Tongue (tissue), 2 donors: ENCODE measurements around the gene DEAF1. TPM values are rescaled to one million over a fixed set of nuclear protein-coding genes. Genes with fewer than 3 reads are reported as not detected.
A peak's percentile ranks its signal among the peaks of the same experiment; 100 is the strongest.
"Not testable (repeated sequence)": the region's sequence is repeated elsewhere in the genome, so short reads cannot be mapped to it uniquely, and the experiment has no call there.

ENCODE experiments used
- DNase-seq: peaks from one replicate; pipeline ENCODE4 v3.0.0-alpha.2; 2015
- total RNA-seq: library from RNA; depleted of rRNA; stranded (reverse); fragments of >200 nt; gene quantifications from one replicate; pipeline ENCODE4 v1.2.3, GENCODE V29; 2014

Gene DEAF1
- total RNA-seq, 1 donor from 2014 or later: 18.8 TPM

DNA sequence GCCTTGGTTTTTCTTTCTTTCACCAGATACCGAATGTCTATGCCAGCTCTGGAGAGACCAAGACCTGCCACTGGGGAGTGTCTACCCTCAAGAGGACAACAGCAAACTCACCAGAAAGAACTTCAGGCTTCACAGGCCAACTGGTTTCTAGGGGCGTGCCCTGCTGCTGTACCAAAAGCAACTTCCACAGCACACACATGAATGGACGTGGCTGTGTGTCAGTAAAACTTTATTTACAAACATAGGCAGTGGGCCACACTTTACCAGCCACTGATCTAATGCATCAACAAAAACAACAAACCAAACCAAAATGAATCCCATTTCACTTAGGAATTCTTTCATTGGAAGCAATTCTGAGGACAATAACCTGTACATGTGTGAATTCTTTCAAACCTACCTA is 16.7 kb downstream of the DEAF1 start:
- no peak for DNase-seq

DNA sequence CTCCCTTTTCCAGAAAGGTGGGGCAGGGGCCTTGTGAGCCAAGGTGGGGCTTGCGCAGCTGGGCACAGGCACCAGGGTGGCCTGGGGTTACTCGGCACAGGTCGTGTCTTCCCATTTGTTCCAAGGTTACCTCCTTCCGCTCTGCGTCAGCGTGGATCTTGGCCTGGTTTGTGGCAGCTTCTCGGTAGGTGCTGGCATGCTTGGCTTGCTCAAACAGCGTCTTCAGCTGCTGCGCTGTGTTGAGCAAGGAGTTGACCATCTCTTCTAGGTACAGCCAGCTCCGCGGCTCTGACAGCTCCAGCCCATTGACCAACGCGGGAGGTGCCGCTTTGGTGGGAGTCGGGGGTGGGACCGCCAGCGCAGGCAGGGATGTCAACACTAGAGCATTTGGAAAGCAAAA is 20.6 kb downstream of the DEAF1 start:
- DNase-seq: no peak

DNA sequence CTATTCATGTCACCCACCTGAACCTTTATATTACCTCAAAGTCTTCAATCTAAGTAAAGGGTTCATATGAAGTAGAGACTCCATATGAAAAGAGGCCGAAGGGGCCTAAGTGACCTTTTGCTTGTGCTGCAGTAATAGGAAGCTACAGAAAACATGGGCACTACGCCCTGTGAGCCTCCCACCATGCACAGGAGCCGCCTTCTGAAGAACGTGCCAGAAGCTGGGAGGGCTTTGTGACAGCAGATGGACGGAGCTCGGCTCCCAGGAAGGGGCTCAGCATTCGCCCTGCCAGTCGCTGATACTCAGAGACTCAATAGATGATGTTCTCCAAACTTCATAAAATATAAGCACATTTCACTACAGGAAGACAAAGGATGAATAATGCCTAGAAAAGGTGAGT is 21.2 kb downstream of the DEAF1 start:
- no peak for DNase-seq

DNA sequence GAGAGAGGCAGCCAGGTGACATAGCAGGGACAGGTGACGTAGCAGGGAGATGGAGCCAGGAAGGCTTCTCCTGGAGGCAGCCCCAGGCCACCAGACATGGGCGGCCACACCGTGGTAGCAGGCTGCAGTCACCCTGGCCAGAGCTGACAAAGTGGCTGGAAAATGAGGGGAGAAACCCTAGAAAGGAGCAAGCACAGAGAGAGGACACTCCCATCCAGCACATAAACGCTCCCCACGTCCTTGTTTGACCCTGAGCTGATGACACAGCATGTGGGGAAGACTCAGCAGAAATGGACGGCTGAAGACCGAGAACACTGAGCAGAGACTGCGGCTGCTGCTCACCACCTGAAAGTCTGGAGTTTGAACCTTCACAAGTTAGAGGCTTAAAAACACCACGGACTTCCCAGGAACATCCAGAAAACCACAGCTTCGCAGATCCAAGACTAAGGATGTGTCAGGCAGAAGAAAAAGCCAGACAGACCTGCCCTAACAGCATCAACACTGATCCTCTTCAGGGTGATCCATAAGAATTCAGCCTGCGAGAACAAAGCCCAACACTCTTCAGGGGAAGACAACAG is 29.2 kb downstream of the DEAF1 start:
- no peak for DNase-seq

DNA sequence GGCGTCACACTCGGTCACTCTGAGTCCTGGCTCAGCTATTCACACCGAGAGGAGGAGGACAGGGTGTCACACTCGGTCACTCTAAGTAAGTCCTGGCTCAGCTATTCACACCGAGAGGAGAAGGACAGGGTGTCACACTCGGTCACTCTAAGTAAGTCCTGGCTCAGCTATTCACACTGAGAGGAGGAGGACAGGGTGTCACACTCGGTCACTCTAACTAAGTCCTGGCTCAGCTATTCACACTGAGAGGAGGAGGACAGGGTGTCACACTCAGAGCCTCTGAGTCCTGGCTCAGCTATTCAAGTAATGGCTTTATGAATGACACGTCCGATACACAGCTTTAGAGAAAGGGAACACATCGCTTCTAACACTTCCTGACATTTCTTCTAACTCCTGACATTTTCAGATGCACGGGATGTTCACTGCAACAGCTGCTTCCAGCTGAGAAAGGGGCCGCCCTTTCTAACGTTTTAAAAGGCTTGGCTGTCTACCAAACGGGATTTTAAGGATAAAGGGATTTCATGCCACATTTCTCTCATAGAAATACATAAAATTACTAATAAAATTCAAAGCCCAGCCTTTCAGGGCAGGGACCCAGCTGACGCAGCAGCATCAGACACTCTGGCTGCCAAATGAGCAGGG is 29.8 kb downstream of the DEAF1 start:
- peak; percentile 96 for DNase-seq

DNA sequence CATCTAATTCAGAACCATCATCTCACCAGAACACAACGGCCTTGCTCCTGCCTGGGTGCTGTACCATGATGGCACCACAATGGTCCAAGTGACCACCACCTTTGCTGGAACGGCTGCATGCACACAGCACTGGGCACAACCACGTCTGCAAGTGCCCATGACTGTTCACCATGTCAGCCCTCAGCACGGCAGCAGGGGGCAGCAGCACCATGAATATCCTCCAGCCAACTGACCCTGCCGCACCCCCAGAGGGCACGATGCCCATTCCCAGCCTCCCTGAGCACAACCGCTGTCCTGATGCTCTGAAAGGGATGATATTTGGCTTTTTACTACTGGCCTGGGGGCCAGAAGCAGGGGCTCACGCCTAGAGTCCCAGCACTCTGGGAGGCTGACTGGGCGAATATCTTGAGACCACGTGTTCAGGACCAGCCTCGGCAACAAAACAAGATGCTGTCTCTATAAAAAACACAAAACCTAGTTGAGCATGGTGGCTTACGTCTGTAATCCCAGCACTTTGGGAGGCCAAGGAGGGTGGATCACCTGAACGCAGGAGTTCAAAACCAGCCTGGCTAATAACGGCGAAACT is 32.2 kb downstream of the DEAF1 start:
- DNase-seq: peak; percentile 70

DNA sequence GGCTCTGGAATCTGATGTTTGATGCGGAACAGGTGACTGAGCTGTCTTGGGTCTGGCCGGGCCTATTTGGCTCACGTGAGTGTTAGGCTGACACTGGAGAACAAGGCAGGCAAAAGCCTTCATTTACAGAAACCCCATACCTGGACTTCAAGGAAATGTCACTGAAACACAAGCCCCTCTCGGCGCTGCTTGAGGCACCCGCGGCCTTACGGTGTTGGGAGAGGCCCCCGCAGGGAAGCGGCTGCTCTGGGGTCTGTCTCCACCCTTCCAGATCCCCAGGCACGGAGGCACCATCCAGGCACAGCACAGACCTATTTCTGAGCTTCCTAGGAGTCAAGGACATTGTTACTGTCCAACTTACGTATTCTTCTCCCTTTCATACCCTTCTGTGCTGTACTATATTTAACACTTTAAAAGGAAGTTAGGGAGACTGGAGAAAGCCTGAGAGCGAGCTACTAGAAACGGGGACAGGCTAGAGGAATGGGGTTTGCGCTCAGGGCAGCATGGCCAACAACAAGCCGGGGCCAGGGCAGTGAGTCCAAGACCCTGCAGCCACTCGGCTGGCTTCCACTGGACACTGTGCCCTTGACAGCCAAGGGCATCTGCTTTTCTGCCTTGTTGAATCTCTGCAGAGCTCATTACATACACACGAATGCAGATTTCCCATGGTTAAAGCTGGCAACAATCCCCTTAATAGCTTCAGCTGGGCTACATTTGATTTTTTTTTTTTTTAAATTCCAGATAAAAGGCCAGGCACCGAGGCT is 34.2 kb downstream of the DEAF1 start:
- DNase-seq: no peak

DNA sequence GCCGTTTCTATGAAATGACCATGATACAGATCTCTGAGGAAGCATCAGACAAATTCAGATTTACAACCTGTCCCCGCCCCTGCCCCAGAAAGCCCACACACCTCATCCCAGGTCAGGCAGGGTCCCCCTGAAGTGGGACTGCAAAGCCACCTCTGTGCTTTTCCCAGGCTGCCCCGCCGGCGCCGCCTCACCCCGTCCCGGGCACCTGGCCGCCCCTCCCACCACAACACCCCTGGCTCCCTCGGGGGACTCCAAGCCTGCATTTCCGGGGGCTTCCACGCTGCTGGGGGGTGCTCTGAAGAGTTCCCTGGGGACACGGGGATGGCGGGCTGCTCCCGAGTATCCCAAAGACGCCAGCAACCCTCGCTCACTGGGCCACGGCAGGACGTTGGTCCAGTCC is 34.7 kb downstream of the DEAF1 start:
- no peak for DNase-seq

DNA sequence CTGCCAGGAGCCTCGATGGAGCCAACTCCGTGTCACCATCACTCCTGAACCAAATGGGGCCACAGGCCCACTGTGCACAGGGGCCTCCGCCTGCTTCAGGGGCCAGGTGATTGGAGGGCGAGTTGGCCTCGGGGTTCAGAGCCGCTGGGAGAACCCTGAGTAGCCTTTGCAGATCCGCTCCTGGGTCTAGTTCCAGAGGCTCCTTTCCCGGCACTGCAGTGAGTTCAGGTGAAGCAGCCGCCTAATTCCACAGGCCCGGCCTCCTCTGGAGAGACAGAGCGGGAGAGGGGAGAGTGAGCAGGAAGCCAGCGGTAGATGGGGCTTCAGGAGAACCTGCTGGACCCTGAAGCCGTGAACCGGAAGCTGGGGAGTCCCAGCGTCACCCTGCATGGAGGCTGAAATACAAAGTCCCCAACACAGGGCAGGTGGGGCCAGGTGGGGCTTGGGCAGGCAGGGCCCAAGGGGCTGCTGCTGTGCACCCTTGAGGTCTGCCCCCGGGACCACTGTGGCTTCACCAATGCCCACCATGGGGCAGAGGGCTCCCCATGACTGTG is 35.4 kb downstream of the DEAF1 start:
- DNase-seq: no peak

DNA sequence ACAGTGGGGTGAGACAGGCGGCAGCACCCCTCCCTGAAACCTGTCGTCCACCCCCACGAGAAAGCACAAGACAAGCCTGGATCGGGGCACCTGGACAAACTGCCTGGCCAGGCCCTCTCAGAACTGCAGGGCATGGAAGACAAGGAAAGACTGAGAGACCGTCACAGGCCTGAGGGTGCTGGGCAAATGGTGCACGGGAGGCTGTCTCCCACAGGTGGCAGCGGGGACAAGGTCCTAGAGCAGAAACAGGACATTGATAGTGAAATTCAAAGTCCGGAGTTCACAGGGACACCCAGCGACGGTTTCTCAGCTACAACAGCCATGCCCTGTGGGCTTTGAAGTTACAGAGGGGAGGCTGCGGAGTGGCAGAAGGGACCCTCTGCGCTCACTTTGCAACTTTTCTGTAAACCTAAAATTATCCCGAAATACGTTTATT is 37.3 kb downstream of the DEAF1 start:
- DNase-seq: no peak

DNA sequence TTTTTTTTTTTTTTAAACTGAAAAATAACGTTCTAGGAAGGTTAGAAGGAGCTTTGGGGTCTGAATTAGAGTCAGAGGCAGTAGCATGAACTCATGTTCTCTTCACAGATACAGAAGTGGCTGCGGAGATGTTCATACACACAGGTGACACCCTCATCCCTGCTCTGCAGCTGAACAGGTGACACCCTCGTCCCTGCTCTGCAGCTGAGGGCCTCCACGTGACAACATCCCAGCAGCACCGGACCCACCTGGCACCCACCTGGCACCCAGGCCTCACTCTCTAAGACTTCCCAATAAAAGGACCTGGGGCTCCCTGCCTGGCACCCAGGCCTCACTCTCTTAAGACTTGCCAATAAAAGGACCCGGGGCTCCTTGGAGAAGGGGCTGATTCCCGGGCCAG is 38.2 kb downstream of the DEAF1 start:
- no peak for DNase-seq

DNA sequence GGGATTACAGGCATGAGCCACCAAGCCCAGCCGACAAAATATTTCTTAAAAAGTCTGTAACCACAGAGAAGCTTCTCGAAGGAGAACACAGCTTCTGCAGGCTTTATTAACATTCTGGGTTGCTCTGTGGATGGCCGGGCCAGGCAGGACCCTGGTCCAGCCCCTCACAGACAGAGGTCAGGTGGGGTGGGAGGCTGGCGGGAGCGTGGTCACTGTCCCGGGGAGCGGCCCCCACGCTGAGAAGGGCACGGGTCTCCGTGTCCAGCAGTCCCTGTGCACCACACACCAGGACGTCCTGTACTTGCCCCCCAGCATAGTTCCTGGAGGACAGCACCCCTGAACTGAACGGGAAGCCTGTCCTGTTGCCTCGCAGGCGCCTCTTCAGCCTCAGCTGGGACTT is 38.6 kb downstream of the DEAF1 start:
- no peak for DNase-seq

DNA sequence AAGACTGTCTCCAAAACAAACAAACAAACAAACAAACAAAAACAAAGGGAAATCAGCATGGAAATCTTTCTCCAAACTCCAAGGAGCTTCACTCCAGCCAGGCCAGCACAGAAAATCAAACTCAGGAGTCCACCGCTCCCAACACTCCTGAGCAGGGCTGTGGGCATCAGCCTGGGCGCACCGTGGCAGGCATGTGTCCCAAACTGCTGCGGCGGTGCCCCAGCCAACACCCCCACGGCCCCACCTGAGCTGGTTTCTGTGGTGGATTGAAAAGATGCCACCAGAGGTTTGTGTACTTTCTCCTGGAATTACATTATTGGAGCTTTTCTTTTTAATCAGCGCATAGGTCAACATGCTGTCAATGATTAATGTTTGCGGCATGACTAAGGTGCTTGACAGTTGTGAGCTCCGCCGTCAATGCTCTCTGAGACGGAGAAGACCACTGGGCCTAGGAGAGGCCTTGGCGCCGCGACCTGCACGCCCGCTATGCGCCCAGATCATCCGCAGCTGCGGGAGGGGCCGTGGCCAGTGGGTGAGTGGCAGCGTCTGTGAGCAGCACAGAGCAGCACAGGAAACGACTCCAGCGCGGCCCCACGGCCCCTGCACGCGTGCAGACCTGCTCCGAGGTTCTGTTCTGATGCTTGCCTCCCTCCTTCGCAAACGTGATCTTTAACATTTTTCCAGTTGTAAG is 39.8 kb downstream of the DEAF1 start:
- DNase-seq: no peak

DNA sequence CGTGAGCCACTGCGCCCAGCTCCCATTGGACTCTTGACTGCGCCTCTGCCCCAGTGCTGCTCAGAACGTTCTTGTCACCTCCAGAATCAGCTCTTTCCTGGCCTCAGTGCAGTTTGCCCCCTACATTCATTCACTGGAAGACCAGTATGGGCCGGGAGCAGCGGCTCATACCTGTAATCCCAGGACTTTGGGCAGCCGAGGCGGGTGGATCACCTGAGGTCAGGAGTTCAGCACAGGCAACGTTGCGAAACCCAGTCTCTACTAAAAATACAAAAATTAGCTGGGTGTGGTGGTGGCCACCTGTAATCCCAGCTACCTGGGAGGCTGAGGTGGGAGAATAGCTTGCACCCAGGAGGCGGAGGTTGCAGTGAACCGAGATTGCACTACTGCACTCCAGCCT is 40.6 kb downstream of the DEAF1 start:
- DNase-seq: not testable (repeated sequence)

DNA sequence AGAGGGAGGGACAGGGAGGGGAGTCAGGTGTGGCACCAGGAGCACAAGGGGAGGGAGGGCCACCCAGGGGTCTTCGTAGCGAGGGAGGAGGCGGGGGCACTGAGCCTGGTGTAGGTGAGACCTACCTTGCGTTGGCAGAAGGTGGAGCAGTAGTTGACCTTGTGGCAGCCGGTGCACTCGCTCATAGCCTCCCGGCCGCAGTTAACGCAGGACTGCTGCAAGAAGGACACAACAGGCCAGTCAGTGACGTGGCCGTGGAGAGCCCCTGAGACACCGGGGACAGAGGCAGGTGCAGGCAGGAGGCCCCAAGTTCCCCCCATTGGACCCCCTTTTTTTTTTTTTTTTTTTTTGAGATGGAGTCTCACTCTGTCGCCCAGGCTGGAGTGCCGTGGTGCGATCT is 41.2 kb downstream of the DEAF1 start:
- DNase-seq: no peak

DNA sequence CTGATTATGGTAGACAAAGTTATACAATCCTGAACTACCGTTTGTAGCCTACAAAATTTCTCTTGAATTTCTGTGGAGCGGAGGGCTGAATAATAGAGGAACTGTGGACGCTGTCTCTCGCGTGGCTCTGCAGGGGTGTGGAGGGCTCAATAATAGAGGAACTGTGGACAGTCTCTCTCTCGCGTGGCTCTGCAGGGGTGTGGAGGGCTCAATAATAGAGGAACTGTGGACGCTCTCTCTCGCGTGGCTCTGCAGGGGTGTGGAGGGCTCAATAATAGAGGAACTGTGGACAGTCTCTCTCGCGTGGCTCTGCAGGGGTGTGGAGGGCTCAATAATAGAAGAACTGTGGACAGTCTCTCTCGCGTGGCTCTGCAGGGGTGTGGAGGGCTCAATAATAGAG is 41.9 kb downstream of the DEAF1 start:
- DNase-seq: not testable (repeated sequence)

DNA sequence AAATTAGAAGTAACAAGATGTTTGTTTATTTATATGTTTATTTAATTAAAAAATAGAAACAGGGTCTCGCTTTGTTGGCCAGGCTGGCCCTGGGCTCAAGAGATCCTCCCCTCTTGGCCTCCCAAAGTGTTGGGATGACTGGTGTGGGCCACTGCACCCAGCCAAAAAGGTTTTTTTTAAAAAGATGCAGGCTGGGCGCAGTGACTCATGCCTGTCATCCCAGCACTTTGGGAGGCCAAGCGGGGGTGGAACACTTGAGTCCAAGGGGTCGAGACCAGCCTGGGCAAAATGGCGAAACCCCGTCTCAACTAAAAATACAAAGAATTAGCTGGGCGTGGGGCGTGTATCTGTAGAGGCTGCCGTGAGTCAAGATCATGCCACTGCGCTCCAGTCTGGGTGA is 44.5 kb downstream of the DEAF1 start:
- DNase-seq: no peak

DNA sequence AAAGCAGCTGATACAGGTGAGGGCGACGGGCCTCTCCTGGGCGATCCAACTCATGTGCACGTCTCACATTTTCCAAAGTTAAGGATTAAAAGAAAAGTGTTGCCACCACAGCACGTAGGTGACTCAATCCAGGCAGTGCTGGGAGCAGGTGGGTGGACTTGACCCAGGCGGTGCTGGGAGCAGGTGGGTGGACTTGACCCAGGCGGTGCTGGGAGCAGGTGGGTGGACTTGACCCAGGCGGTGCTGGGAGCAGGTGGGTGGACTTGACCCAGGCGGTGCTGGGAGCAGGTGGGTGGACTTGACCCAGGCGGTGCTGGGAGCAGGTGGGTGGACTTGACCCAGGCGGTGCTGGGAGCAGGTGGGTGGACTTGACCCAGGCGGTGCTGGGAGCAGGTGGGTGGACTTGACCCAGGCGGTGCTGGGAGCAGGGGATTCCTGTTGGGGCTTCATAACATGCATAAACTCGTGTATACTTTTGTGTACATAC is 47.3 kb downstream of the DEAF1 start:
- DNase-seq: not testable (repeated sequence)

DNA sequence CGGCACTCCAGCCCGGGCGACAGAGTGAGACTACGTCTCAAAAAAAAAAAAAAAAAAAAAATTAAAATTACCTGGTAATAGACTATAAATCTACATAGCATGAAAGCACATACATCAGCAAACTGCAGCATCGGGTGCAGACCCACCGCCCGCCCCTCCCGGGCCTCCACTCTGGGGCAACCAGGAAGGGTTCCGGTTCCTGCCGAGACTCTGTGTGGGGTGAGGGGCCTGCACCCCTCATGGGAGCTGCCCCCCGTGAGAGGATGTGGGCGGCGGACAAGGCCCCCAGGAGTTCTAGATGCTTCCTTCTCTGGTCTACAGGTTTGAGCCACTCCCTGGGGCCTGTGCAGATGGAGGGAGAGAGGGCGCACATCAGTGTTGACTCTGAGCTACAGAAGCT is 48.8 kb downstream of the DEAF1 start:
- DNase-seq: no peak

DNA sequence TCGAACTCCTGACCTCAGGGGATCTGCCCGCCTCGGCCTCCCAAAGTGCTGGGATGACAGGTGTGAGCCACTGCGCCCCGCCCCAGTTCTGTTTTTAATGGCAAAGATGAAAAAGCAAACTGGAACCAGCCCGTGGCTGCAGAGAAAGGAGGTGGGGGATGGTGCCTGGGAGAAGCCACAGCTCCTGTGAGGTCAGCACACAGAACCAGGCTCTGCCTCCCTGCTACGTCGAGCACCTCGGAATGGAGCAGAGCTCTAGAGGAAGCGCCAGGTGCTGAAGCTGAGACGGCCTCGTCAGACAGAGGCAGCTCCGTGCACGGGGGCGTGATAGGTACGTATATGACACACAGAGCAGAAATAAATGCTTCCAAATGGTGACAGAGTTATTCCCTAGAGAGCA is 49.5 kb downstream of the DEAF1 start:
- DNase-seq: no peak

DNA sequence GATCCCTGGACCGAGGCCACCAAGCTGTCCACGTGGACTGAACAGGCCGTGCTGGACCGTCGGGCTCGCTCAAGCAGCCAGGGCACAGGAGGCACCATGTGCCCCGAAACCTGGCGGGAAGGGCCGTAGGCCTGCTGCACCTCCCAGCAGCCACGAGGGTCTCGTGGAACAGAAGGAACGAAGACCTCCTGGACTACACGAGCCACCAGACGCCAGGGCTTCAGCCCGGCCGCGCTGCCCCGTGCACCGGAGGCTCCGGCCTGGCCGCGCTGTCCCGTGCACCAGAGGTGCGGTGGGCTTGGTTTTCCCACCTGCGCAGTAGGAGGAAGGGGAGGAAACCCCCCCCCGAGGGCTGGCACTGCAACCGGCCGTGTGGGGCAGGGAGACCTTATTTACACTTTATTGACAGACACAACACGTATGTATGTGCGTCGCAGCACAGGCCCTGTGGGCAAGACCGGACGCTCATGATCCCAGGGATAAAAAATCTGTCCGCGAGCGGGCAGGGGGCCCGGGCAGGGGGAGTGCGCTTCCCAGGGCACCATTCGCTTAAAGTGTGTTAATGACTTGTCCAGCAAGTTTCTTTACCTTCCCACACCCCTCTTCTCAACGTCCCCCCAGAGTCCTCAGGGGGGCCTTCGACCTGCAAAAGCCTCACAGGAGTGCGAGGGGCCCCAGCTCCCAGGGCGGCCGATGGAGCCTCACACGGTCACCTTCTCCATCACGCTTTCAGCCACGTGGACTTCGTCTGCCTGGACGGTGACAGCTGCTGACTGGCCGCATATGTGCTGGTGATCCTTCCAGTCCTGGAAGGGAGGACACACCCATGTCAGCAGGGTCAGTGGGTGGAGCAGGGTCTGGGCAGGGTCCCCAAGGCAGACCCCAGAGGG is 50.9 kb downstream of the DEAF1 start:
- no peak for DNase-seq
